ENCODE results near the gene COX4I2. TPM values are rescaled to one million over a fixed set of nuclear protein-coding genes. Genes with fewer than 3 reads are reported as not detected.

Gene COX4I2
- total RNA-seq (not detected in 2 replicates), polyA plus RNA-seq (not detected in 2 replicates), polyA minus RNA-seq (not detected in 2 replicates)
- 0.51 TPM for total RNA-seq (2013)

DNA sequence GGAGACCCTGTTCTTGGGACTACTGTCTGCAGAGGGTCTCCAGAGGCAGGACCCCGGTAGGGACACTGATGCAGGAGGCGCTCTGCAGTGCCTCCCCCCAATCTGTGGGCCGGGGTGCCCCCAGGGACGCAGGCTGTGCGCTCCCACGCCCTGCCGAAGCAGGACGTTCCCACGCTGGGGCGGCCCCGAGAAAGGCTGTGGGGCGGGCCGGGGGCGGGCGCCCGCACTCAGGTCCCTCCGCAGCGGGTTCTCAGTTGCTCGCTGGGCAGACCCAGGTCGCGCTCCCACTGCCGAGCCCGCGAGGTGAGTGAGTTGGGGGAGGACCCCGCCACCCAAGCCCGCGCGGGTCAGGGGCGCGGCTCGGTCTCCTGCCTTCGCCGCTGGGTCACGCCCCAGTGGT, at the start of gene COX4I2:
TSS of gene COX4I2 (plus strand) at position 253 of the 400 bp plus-strand sequence. CDS start 1,106 bp downstream, outside the sequence.
- no peak for TF ChIP-seq EZH2 (IDR thresholded peaks at IDR 0.05; ENCODE audit: borderline replicate concordance, insufficient read depth, low read depth, low read length, poor library complexity, severe bottlenecking)
- TF ChIP-seq, protein P1, sequence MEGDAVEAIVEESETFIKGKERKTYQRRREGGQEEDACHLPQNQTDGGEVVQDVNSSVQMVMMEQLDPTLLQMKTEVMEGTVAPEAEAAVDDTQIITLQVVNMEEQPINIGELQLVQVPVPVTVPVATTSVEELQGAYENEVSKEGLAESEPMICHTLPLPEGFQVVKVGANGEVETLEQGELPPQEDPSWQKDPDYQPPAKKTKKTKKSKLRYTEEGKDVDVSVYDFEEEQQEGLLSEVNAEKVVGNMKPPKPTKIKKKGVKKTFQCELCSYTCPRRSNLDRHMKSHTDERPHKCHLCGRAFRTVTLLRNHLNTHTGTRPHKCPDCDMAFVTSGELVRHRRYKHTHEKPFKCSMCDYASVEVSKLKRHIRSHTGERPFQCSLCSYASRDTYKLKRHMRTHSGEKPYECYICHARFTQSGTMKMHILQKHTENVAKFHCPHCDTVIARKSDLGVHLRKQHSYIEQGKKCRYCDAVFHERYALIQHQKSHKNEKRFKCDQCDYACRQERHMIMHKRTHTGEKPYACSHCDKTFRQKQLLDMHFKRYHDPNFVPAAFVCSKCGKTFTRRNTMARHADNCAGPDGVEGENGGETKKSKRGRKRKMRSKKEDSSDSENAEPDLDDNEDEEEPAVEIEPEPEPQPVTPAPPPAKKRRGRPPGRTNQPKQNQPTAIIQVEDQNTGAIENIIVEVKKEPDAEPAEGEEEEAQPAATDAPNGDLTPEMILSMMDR (IDR thresholded peaks at IDR 0.05) = no peak
- no peak within 1 kb of the TSS for H3K4me3 Mint-ChIP-seq
- Histone ChIP-seq H3K79me2 (ENCODE audit: control insufficient read depth, insufficient read depth, low read length) (no peaks in the 10 kb centered on the region), H3K4me1 (ENCODE audit: control insufficient read depth in 2 of 2, insufficient read depth in 2 of 2, low read length in 2 of 2) (no peaks in the 10 kb centered on the region), H3K4me2 (replicated peaks; ENCODE audit: low read depth, low read length, poor library complexity, severe bottlenecking) (no peak within 1 kb of the TSS), H3K27ac (ENCODE audit: low read length in 2 of 2) (no peak within 1 kb of the TSS), H3K27me3 (replicated peaks in 1 of 4; ENCODE audit: control extremely low read depth in 1 of 4, control insufficient read depth in 3 of 4, insufficient read depth in 4 of 4, low read length in 3 of 4) (no peaks in the 10 kb centered on the region), H3K9me3 (ENCODE audit: control extremely low read depth in 1 of 3, control insufficient read depth in 2 of 3, insufficient read depth in 1 of 3, low read length in 2 of 3) (no peaks in the 10 kb centered on the region), H2AFZ (ENCODE audit: insufficient read depth, low read depth, low read length, poor library complexity, severe bottlenecking) (no peak within 1 kb of the TSS), H3K9ac (ENCODE audit: low read length) (no peak within 1 kb of the TSS), H3K4me3 (ENCODE audit: control extremely low read depth in 1 of 5, extremely low read depth in 1 of 5, insufficient read depth in 1 of 5, low read depth in 2 of 5, low read length in 4 of 5) (no peak within 1 kb of the TSS), H3K36me3 (replicated peaks in 1 of 2; ENCODE audit: control extremely low read depth in 1 of 2, control insufficient read depth in 1 of 2, extremely low read depth in 1 of 2, insufficient read depth in 2 of 2, low read length in 1 of 2) (no peaks in the 10 kb centered on the region), H4K20me1 (ENCODE audit: control insufficient read depth, insufficient read depth, low read length, poor library complexity, severe bottlenecking) (no peaks in the 10 kb centered on the region)
- DNase-seq (no peak), ATAC-seq (ENCODE audit: low read depth) (no peak)
- no peak within 1 kb of the TSS for H3K27ac Mint-ChIP-seq
- peaks cover 4% of the 10 kb centered on the region for H3K27me3 Mint-ChIP-seq
- ChIA-PET POLR2A (no interaction called here), CTCF (no interaction called here)
- 74% methylated on average over 26 of the region's 34 CpGs for WGBS (ENCODE audit: insufficient coverage)
- H3K4me1 Mint-ChIP-seq = no peaks in the 10 kb centered on the region
- intact Hi-C loops (cut with micrococcal nuclease) = no loop called here
- no peaks in the 10 kb centered on the region for H3K9me3 Mint-ChIP-seq (ENCODE audit: insufficient read depth)

DNA sequence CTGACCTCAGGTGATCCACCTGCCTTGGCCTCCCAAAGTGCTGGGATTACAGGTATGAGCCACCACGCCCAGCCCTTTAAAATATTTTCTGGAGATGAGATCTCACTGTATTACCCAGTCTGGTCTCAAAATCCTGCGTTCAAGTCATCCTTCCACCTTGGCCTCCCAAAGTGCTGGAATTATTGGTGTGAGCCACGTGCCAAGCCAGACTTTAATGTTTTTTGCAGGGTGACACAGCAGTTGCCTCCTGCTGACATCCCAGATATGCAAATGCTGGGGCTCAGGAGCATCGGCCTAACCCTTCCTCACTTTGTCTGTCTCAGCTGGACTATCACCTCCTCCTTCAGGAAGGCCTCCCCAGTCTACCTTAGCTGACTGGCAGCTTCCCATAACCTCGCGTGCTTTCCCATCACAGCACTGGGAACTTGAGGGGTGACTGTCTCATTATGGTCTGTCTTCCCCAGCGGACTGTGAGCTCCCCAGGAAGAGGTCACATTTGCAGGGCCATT, 46.9 kb upstream of the COX4I2 start:
- 85% methylated on average over 6 of the region's 7 CpGs for WGBS (ENCODE audit: insufficient coverage)
- Histone ChIP-seq H3K4me3 (ENCODE audit: control extremely low read depth in 1 of 5, extremely low read depth in 1 of 5, insufficient read depth in 1 of 5, low read depth in 2 of 5, low read length in 4 of 5) (no peak overlapping the region), H3K4me2 (replicated peaks; ENCODE audit: low read depth, low read length, poor library complexity, severe bottlenecking) (no peak overlapping the region), H3K27me3 (replicated peaks in 1 of 4; ENCODE audit: control extremely low read depth in 1 of 4, control insufficient read depth in 3 of 4, insufficient read depth in 4 of 4, low read length in 3 of 4) (peaks cover 0 to 15% (median 7%) of the 10 kb centered on the region in 4 experiments), H3K79me2 (ENCODE audit: control insufficient read depth, insufficient read depth, low read length) (no peaks in the 10 kb centered on the region), H2AFZ (ENCODE audit: insufficient read depth, low read depth, low read length, poor library complexity, severe bottlenecking) (no peak overlapping the region), H3K9me3 (ENCODE audit: control extremely low read depth in 1 of 3, control insufficient read depth in 2 of 3, insufficient read depth in 1 of 3, low read length in 2 of 3) (peaks cover 0 to 3% (median 0%) of the 10 kb centered on the region in 3 donors), H3K9ac (ENCODE audit: low read length) (no peak overlapping the region), H3K27ac (ENCODE audit: low read length in 2 of 2) (no peak overlapping the region), H3K36me3 (replicated peaks in 1 of 2; ENCODE audit: control extremely low read depth in 1 of 2, control insufficient read depth in 1 of 2, extremely low read depth in 1 of 2, insufficient read depth in 2 of 2, low read length in 1 of 2) (no peaks in the 10 kb centered on the region), H4K20me1 (ENCODE audit: control insufficient read depth, insufficient read depth, low read length, poor library complexity, severe bottlenecking) (no peaks in the 10 kb centered on the region), H3K4me1 (ENCODE audit: control insufficient read depth in 2 of 2, insufficient read depth in 2 of 2, low read length in 2 of 2) (peaks cover 9% of the 10 kb centered on the region in 2 donors)
- no peak for ATAC-seq (ENCODE audit: low read depth)
- TF ChIP-seq, protein P1 (IDR thresholded peaks at IDR 0.05) = no peak
- no peak for TF ChIP-seq EZH2 (IDR thresholded peaks at IDR 0.05; ENCODE audit: borderline replicate concordance, insufficient read depth, low read depth, low read length, poor library complexity, severe bottlenecking)
- peaks cover 18% of the 10 kb centered on the region for H3K27me3 Mint-ChIP-seq
- no peaks in the 10 kb centered on the region for H3K9me3 Mint-ChIP-seq (ENCODE audit: insufficient read depth)
- DNase-seq = no peak
- ChIA-PET POLR2A (no interaction called here), CTCF (interaction anchor here (0.9 to 5.8 kb wide), 5 partner anchors 21 to 43 kb away, joined by 3 to 30 read pairs (median 4); no protein-coding TSS in a partner anchor)
- intact Hi-C loops (cut with micrococcal nuclease) = no loop called here
- H3K27ac Mint-ChIP-seq = no peak overlapping the region
- no peak overlapping the region for H3K4me3 Mint-ChIP-seq
- H3K4me1 Mint-ChIP-seq = peaks cover 8% of the 10 kb centered on the region
